ENCODE measurements around the gene ACSM6. TPM values are rescaled to one million over a fixed set of nuclear protein-coding genes. Genes with fewer than 3 reads are reported as not detected.

Gene ACSM6
- total and polyA plus RNA-seq, 2 donors (not counting 3 experiments of a cell fraction or from before 2014, with no cell fraction given) = not detected

GRCh38 chr10:95244152-95244551 lies 50.1 kb downstream of the ACSM6 start:
- H3K4me2 ChIP-seq (ENCODE audit: insufficient read depth, low read length) = no peak overlapping the region
- no peaks in the 10 kb centered on the region for H3K79me2 ChIP-seq (ENCODE audit: control insufficient read depth, insufficient read depth, low read length)
- no peaks in the 10 kb centered on the region for H3K9me1 ChIP-seq (replicated peaks; ENCODE audit: control insufficient read depth, extremely low read depth, insufficient read depth, low read length)
- no peak overlapping the region for H3K4me3 ChIP-seq (replicated peaks in 1 of 3; ENCODE audit: insufficient read depth in 1 of 3, low read depth in 1 of 3, low read length in 3 of 3)
- dilution Hi-C loops (cut with MboI; ENCODE audit: extremely low pct_ligation_motif_present, low sequenced_read_pairs) (no loop called here), intact Hi-C loops (cut with micrococcal nuclease) (loop anchor here (10.0 kb wide), 1 partner anchor 279 kb away; no protein-coding TSS in a partner anchor)
- H3K27me3 ChIP-seq (ENCODE audit: control insufficient read depth in 2 of 2, insufficient read depth in 2 of 2, low read length in 2 of 2) = no peaks in the 10 kb centered on the region
- peaks cover 5% of the 10 kb centered on the region for H3K4me1 ChIP-seq (ENCODE audit: control insufficient read depth, extremely low read depth, insufficient read depth, low read length)
- no peak overlapping the region for H3K27ac ChIP-seq (ENCODE audit: insufficient read depth, low read depth, low read length)
- ChIA-PET CTCF (interaction anchor here (0.7 to 8.3 kb wide), 29 partner anchors 9 to 614 kb away, joined by 3 to 492 read pairs (median 5); no protein-coding TSS in a partner anchor), POLR2A (interaction anchor here (1.6 kb wide), 1 partner anchor 122 kb away, joined by 3 read pairs; no protein-coding TSS in a partner anchor)
- FAIRE-seq (no peak), DNase-seq (ENCODE audit: low read depth, low spot score) (no peak)
- no peak overlapping the region for H2AFZ ChIP-seq (ENCODE audit: low read depth, low read length)
- no TSS peak for BruUV-seq (replicated peaks)
- H3K9me3 ChIP-seq (replicated peaks; ENCODE audit: control insufficient read depth, insufficient read depth, low read length) = no peaks in the 10 kb centered on the region
- no peak overlapping the region for H3K9ac ChIP-seq (replicated peaks; ENCODE audit: extremely low read depth, insufficient read depth, low read length)
- TF ChIP-seq MAX (IDR thresholded peaks at IDR 0.05; ENCODE audit: insufficient read depth, insufficient read length) = no peak
- TF ChIP-seq GATA2 (IDR thresholded peaks at IDR 0.05; ENCODE audit: insufficient read depth, insufficient read length, low read depth, low read length) = no peak
- TF ChIP-seq FOS (IDR thresholded peaks at IDR 0.05; ENCODE audit: borderline replicate concordance, insufficient read depth, low read length) = no peak
- H3K36me3 ChIP-seq (ENCODE audit: control insufficient read depth in 2 of 2, extremely low read depth in 1 of 2, insufficient read depth in 2 of 2, low read length in 2 of 2) = peaks cover 4 to 27% of the 10 kb centered on the region in 2 experiments
- H4K20me1 ChIP-seq (replicated peaks; ENCODE audit: control insufficient read depth, extremely low read depth, insufficient read depth, low read length) = no peaks in the 10 kb centered on the region

GRCh38 chr10:95245425-95246055 lies 51.5 kb downstream of the ACSM6 start:
- H3K9me1 ChIP-seq (replicated peaks; ENCODE audit: control insufficient read depth, extremely low read depth, insufficient read depth, low read length) = no peaks in the 10 kb centered on the region
- BruUV-seq (replicated peaks) = no TSS peak
- DNase-seq (ENCODE audit: low read depth, low spot score) = no peak
- dilution Hi-C loops (cut with MboI; ENCODE audit: extremely low pct_ligation_motif_present, low sequenced_read_pairs) (no loop called here), intact Hi-C loops (cut with micrococcal nuclease) (loop anchor here (1.0 to 10.0 kb wide), 5 partner anchors 45 to 356 kb away; no protein-coding TSS in a partner anchor)
- peaks cover 11% of the 10 kb centered on the region for H3K4me1 ChIP-seq (ENCODE audit: control insufficient read depth, extremely low read depth, insufficient read depth, low read length)
- TF ChIP-seq POLR2AphosphoS5 (IDR thresholded peaks at IDR 0.05; ENCODE audit: insufficient read depth, low read depth, low read length) (no peak), EZH2 (IDR thresholded peaks at IDR 0.05; ENCODE audit: borderline replicate concordance, low read depth, low read length, severe bottlenecking) (no peak), GATA2 (IDR thresholded peaks at IDR 0.05; ENCODE audit: insufficient read depth, insufficient read length, low read depth, low read length) (no peak), FOS (IDR thresholded peaks at IDR 0.05; ENCODE audit: borderline replicate concordance, insufficient read depth, low read length) (no peak), MYC (IDR thresholded peaks at IDR 0.05; ENCODE audit: low read depth, low read length) (no peak), CTCF (IDR thresholded peaks at IDR 0.05; ENCODE audit: extremely low read depth in 1 of 2, insufficient read depth in 1 of 2, low read depth in 1 of 2, low read length in 2 of 2) (no peak), JUN (IDR thresholded peaks at IDR 0.05; ENCODE audit: borderline replicate concordance, insufficient read depth, insufficient read length, low read depth) (no peak), MAX (IDR thresholded peaks at IDR 0.05; ENCODE audit: insufficient read depth, insufficient read length) (no peak), POLR2A (IDR thresholded peaks at IDR 0.05; ENCODE audit: low read depth, low read length) (no peak)
- no peak overlapping the region for H3K27ac ChIP-seq (ENCODE audit: insufficient read depth, low read depth, low read length)
- no peak overlapping the region for H3K4me2 ChIP-seq (ENCODE audit: insufficient read depth, low read length)
- peaks cover 4 to 27% of the 10 kb centered on the region in 2 experiments for H3K36me3 ChIP-seq (ENCODE audit: control insufficient read depth in 2 of 2, extremely low read depth in 1 of 2, insufficient read depth in 2 of 2, low read length in 2 of 2)
- no peaks in the 10 kb centered on the region for H4K20me1 ChIP-seq (replicated peaks; ENCODE audit: control insufficient read depth, extremely low read depth, insufficient read depth, low read length)
- H3K9ac ChIP-seq (replicated peaks; ENCODE audit: extremely low read depth, insufficient read depth, low read length) = no peak overlapping the region
- no peak overlapping the region for H3K4me3 ChIP-seq (replicated peaks in 1 of 3; ENCODE audit: insufficient read depth in 1 of 3, low read depth in 1 of 3, low read length in 3 of 3)
- no peaks in the 10 kb centered on the region for H3K27me3 ChIP-seq (ENCODE audit: control insufficient read depth in 2 of 2, insufficient read depth in 2 of 2, low read length in 2 of 2)
- no peak for FAIRE-seq
- CTCF ChIA-PET = interaction anchor here (0.6 to 8.3 kb wide), 22 partner anchors 10 to 1424 kb away, joined by 3 to 492 read pairs (median 8); partner anchors contain the start of gene PDLIM1
- no peak overlapping the region for H2AFZ ChIP-seq (ENCODE audit: low read depth, low read length)
- POLR2A ChIA-PET = interaction anchor here (1.7 kb wide), 1 partner anchor 118 kb away, joined by 4 read pairs; no protein-coding TSS in a partner anchor
- no peaks in the 10 kb centered on the region for H3K9me3 ChIP-seq (replicated peaks; ENCODE audit: control insufficient read depth, insufficient read depth, low read length)
- no peaks in the 10 kb centered on the region for H3K79me2 ChIP-seq (ENCODE audit: control insufficient read depth, insufficient read depth, low read length)

All from endothelial cell of umbilical vein (primary cell).